EH (cell line): Measurements from ENCODE around the gene TAF11.
"Not testable (repeated sequence)": the region's sequence is repeated elsewhere in the genome, so short reads cannot be mapped to it uniquely, and the experiment has no call there.

Experiments used
- DNase-seq: peaks from one replicate; pipeline ENCODE4 v3.0.0-alpha.2; 2015; ENCODE audit warnings: low read depth

The TAF11 gene

DNA sequence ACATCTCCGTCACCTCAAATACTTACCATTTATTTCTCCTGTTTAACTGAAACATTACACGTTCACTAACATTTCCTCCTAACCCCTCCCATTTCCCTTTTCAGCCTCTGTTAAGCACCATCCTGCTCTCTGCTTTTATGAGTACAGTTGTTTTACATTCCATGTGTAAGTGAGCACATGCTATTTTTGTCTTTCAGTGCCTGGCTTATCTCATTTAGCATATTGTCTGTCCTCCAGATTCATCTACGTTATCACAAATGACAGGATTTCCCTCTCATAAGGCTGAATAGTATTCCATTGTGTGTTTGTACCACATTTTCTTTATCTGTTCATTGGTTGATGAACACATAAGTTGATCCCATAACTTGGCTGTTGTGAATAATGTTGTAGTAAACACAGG is 22.7 kb downstream of the TAF11 start:
- DNase-seq, result peak; percentile 50

DNA sequence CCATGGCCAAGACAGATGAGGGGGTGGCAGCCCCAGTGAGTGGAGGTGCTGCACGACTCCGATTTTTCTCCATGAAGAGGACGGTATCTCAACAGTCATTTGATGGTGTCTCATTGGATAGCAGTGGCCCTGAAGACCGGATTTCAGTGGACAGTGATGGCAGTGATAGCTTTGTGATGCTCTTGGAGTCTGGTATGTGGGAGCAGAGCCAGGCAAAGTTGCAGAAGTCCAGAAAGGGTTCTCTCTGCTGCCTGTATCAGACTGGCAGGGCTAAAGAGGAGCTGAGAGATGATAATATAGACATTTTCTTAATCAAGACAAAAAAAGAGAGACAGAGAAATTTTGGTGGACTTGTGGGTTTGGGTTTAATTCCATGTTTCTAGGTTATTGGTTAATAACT is 23.8 kb downstream of the TAF11 start:
- DNase-seq, result no peak

DNA sequence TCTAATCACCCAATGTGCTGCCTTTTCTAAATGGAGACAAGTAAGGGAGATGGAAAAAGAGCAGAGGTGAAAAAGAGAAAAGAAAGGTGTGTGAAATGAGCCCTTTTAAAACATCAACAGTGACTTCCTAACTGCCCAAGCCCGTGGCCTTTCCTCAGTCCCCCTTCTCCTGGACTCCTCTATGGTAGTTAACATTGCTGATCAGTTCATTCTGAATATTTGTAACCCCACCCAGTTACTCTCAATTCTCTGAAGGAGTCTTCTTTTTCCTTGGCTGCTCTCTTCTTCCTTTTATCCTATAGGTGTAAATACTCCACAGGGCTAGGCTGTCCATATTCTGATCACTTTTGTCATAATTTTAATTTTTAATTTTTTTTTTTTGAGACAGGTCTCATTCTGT is 27.1 kb downstream of the TAF11 start:
- no peak for DNase-seq

DNA sequence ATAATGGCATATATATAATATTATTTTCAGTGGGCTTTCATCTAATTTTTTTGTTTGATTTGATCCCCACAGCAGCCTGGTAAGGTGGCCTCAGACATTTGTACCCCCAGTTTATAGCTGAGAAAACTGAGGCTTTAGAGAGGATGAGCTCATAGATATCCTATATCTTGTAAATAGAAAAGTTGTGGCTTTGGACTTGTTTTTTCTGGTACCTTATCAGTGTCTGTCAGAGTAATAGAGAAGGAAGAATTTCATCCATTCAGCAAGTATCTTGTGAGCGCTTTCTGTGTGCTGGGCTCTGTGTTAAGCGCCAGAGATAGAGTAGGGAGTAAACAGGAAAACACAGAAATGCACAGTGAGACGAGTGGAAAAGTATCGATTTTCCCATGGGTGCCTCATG is 27.9 kb downstream of the TAF11 start:
- DNase-seq, result no peak

DNA sequence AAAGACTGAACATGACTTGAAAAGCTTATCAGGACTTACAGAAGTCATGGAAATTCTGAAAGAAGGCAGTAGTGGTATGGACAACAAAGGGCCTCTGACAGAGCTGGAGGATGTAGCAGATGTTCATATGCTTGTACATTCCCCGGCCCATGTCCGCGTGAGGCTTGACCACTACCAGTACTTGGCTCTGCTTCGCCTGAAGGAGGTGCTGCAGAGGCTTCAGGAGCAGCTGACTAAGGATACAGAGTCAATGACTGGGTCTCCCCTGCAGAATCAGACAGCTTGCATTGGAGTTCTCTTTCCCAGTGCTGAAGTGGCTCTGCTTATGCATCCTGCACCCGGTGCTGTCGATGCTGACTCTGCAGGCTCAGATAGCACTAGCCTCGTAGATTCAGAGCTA is 29.2 kb downstream of the TAF11 start:
- no peak for DNase-seq

DNA sequence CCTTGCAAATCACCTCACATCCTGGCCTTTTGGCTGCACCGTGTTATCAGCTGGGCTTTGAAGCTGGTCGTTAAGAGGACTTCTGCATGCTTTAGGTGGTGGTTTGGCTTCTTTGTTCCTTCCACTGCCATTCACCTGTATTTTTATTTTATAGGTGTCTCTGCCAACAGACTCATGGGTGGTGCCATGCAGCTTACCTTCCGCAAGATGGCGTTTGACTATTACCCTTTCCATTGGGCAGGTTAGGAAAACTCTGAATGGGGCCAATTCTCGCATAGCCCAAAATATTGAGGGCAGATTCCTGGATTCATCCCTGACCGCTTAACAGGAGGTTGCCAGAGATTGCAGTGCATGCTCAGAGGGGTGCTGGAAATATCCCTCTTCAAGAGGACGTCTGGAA is 32.4 kb downstream of the TAF11 start:
- no peak for DNase-seq

DNA sequence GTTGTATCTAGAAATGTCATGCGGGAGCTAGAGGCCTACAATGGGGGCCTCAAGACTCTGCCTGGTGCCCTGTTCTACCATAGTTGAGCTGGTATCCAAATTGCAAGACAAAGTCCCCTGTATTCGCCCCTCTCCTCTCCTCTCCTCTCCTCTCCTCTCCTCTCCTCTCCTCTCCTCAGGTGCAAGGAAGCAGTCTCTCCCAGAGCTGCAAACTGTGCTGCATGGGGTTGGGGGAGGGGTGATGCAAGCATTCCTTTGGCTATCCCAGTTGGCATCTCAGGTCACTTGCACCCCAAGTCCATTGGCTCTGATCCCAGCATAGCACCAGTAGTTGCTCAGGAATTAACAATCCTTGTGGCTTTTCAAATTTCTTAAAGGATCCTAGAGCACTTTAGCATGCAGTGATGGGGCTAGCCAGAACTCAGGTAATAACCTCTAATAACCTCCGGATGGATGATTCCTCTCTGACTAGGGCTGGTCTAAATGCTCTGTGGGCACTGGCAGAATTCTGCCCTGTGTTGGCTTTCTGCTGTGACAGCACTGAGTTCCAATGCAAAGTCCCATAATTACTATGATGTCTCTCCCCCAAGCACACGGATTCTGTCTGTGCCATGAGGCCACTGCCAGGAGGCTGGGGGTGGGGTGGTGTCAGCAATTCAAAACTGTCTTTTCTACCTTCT is 35.3 kb downstream of the TAF11 start:
- peak; percentile 59 for DNase-seq

DNA sequence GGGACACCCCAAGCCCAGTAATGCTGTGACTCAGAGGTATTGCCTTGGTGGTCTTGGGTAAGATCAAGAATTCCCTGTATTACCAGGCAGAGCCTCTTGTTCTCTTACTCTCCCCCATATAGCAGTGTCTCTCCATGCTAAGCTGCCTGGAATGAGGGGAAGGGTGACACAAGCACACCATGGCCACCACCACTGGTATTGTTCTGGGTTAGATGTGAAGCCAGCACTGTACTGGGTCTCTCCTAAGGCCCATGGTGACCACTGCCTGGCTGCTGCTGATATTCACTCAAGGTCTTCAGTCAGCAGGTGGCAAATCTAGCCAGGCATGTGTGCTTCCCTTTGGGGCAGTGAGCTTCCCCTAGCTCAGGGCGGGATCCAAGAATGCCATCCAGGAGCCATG is 36.5 kb downstream of the TAF11 start:
- no peak for DNase-seq

DNA sequence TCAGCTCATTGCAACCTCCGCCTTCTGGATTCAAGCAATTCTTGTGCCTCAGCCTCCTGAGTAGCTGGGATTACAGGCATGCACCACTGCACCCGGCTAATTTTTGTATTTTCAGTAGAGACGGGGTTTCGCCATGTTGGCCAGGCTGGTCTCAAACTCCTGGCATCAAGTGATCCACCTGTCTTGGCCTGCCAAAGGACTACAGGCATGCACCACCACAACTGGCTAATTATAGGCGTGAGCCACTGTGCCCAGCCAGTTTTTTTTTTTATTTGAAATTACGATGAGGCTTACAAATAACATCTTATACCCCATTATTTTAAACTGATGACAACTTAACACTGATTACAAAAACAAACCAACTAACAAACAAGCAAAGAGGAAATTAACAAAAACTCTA is 38.8 kb downstream of the TAF11 start:
- not testable (repeated sequence) for DNase-seq

DNA sequence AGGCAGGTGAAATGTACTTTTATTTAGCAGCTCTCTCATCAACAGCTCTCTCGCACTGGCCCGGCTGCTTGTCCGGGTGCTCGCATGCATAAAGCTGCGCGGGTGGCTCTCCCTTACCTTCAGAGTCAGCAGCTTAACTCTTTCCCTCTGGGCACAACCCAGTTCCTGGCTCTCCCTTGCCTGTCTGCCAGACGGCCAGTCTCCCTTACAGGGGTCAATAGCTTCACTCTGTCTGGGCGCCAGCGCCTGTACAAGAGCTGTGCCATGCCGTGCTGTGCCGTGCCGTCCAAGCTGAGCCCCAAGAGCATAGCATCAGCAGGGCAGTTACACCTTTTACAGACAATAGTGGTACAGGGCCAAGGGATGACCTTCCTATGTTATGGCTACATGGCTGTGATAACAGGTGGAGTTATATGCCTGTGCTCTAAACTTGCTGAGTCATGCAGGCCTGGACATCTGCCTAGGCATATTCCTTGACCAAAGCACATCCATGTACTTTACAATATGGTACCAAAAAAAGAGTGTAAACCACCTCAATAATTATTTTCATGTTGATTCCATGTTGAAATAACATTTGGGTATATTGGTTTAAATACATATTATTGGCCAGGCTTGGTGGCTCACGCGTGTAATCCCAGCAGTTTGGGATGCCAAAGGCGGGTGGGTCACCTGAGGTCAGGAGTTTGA is 48.0 kb downstream of the TAF11 start:
- peak; percentile 19 for DNase-seq

DNA sequence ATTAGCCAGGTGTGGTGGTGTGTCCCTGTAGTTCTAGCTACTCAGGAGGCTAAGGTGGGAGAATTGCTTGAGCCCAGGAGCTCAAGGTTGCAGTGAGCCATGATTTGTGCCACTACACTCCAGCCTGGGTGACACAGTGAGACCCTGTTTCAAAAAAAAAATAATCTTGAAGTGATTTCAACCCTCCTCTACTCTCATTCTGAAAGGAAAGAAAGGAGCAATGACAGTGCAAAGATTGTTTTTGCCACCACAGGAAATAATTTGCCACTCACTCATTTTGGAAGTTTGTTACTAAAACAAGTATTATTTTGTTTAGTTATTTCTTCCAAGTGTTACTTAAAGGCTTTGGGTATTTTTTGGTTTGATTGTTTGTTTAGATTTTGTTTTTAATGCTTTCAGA is 50.3 kb downstream of the TAF11 start:
- DNase-seq, result no peak

DNA sequence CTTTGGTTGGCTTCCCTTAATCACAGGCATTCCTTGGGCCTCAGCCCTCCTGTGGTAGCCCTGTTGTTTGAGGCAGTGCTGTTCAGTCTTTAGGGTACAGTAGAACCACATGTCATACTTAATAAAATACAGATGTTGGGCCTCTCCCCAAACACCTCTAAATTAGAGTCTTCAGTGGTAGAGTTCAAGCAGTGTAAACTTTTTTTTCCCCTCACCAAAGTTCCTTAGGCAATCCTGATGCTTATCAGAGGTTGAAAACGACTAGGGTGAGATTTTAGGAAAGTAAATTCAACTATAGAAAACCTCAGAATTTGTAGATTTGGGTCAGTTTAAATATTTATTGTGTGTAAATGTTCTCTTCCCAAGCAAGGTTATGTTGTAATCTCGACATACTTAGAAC is 51.4 kb downstream of the TAF11 start:
- peak; percentile 4 for DNase-seq

DNA sequence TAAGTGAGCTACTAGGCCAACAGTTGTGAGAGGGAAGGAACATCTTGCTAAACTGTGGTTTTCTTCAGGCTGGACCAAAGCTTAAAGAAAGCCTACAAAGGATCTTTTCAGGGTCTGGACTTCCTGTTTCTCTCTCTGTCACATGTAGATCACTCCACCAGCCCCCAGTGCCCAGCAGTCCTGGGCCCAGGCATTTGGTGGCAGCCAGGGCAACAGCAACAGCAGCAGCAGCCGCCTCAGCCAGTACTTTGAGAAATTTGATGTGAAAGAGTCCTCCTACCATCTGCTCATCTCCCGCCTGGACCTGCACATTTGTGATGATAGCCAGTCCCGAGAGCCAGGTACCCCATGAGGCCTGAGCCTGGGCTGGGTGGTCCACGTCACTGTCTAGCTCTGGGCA is 51.8 kb downstream of the TAF11 start:
- DNase-seq, result no peak

DNA sequence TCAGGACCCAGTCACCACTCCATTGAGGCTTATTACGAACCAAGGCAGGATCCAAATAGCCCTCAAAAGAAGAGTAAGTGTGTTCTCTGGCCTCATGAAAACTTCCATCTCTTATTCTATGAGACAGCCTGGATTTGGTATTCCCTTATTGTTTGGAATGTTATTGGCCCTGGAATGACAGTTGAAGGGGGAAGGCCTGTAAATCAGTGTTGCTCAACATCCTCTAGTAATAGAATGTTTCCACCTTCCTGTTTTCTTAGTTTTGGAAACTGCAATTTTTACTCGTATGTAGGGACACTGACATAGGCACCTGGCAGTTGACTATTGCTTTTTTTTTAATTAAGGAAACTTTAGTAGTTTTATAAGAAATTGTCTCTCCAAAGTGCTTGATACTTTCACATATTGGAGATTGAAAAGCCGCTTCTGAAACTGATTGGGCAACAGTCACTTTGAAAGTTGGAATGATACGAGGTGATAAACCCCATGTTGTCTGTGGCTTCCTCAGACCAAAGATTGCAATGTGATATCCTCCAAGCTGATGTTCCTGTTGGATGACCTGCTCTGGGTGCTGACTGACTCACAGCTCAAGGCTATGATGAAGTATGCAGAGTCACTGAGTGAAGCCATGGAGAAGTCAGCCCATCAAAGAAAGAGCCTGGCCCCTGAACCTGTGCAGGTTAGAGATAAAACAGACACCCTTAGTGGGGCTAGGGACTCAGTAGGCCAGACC is 52.9 kb downstream of the TAF11 start:
- peak; percentile 77 for DNase-seq

DNA sequence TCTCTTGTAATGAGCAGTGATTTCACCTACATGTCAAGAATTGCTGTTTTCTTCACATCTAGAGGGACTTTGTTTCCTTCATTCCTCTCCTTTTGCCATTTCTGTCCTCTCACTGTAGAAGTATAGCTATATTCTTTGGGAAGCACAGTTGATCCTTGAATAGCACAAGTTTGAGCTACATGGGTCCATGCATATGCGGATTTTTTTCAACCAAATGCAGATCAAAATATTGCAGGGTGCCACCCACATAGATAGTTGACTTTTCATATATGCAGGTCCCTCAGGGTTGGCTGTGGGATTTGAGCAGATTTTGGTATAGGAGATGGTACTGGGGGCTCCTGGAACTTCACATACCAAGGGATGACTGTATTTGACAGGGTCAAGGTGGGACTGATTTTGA is 54.9 kb downstream of the TAF11 start:
- no peak for DNase-seq

DNA sequence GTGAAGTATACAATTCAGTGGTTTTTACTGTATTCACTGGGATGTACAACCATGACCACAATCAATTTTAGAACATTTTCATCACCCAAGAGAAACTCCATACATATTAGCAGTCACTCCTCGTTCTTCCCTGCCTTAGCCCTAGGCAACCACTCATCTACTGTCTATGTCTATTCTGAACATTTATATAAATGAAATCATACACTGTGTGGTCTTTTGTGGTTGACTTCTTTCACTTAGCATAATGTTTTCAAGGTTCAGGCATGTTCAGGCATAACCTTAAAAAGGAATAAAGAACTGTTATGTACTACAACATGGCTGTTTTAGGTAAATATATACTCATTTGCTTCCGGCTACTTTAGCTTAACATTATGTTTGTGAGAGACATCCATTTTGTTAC is 58.7 kb downstream of the TAF11 start:
- no peak for DNase-seq
